GM12878 (cell line): ENCODE data around the gene ITGA6. TPM values are rescaled to one million over a fixed set of nuclear protein-coding genes. Genes with fewer than 3 reads are reported as not detected.

ENCODE experiments used
- ATAC-seq: fragments of 200-7000 bp; cut with Tn5 transposase; 3 replicates; pipeline ENCODE4 v1.9.1; 2020; ENCODE audit warnings: mild to moderate bottlenecking, moderate library complexity
- BruUV-seq: library from RNA; stranded (reverse); fragments of 400-500 nt; replicated peaks from 2 replicates; lab custom pipeline; 2021; lab: Mats Ljungman, UMichigan
- CTCF ChIA-PET: fragments of 300-600 bp; sonication (Branson Sonifier 250); formaldehyde crosslinking; extraction: SDS; loops from one replicate; lab custom pipeline; 2021; ENCODE audit warnings: inconsistent platforms; lab: Yijun Ruan, JAX
- POLR2A ChIA-PET: fragments of 350-600 bp; formaldehyde crosslinking; extraction: SDS; loops from one replicate; lab custom pipeline; 2021; ENCODE audit warnings: inconsistent platforms; lab: Charles Lee
- RAD21 ChIA-PET: fragments of 300-600 bp; sonication (Branson Sonifier 250); formaldehyde crosslinking; loops from one replicate; lab custom pipeline; 2023; ENCODE audit warnings: antibody characterized with exemption; ENCODE audit not compliant: unreplicated experiment; lab: Charles Lee
- SMC1A ChIA-PET: fragments of 300-600 bp; sonication (Branson Sonifier 250); formaldehyde crosslinking; loops from one replicate; lab custom pipeline; 2023; ENCODE audit not compliant: unreplicated experiment, uncharacterized antibody; lab: Charles Lee
- DNase-seq: peaks from one replicate; pipeline ENCODE4 v3.0.0-alpha.2; 2011; ENCODE audit warnings: low read depth, low spot score
- FAIRE-seq: peaks from 3 replicates; lab custom pipeline; 2011; peaks lifted over from hg19 to GRCh38; lab: Jason Lieb, UNC
- H2AFZ ChIP-seq: 2 replicates; pipeline ENCODE4 v1.6.0; 2011; ENCODE audit warnings: low read depth, low read length, control low read depth; ENCODE audit not compliant: control insufficient read depth
- H3K27ac ChIP-seq: 2 replicates; pipeline ENCODE4 v1.5.1; 2011; ENCODE audit warnings: control low read depth; ENCODE audit not compliant: control insufficient read depth, insufficient read depth
- H3K27me3 ChIP-seq, 2 experiments: replicated peaks in 1 of 2; 2 replicates each; pipeline versions ENCODE4 v1.6.0 to v1.6.1; 2011; ENCODE audit warnings: low read length in 1 of 2; ENCODE audit not compliant: control insufficient read depth in 2 of 2, insufficient read depth in 2 of 2
- H3K36me3 ChIP-seq, 2 experiments: 2 replicates each; pipeline ENCODE4 v1.5.1; 2011; ENCODE audit warnings: low read length in 1 of 2; ENCODE audit not compliant: control insufficient read depth in 2 of 2, insufficient read depth in 2 of 2
- H3K4me1 ChIP-seq: 2 replicates; pipeline ENCODE4 v1.6.1; 2011; ENCODE audit warnings: mild to moderate bottlenecking, low read length, moderate library complexity, mixed read lengths; ENCODE audit not compliant: control insufficient read depth, insufficient read depth
- H3K4me2 ChIP-seq: 2 replicates; pipeline ENCODE4 v1.6.0; 2011; ENCODE audit warnings: control low read depth; ENCODE audit not compliant: control insufficient read depth, insufficient read depth
- H3K4me3 ChIP-seq: fragments of 200-600 bp; sonication (generic); 2 replicates; pipeline ENCODE4 v1.5.1; 2016
- H3K79me2 ChIP-seq: 2 replicates; pipeline ENCODE4 v1.6.0; 2011; ENCODE audit warnings: low read length; ENCODE audit not compliant: control insufficient read depth, insufficient read depth
- H3K9ac ChIP-seq: 2 replicates; pipeline ENCODE4 v1.8.0; 2011; ENCODE audit warnings: low read length, control low read depth, mixed read lengths; ENCODE audit not compliant: control insufficient read depth, insufficient read depth
- H3K9me3 ChIP-seq: replicated peaks from 3 replicates; pipeline ENCODE4 v1.5.1; 2011; ENCODE audit warnings: mild to moderate bottlenecking, low read length; ENCODE audit not compliant: control insufficient read depth, insufficient read depth
- H4K20me1 ChIP-seq: 2 replicates; pipeline ENCODE4 v1.6.0; 2011; ENCODE audit not compliant: control insufficient read depth, insufficient read depth
- BHLHE40 ChIP-seq, 2 experiments: fragments of 450-650 bp in 1 of 2; IDR thresholded peaks; 2 replicates each; pipeline ENCODE4 v1.6.1; 2011 to 2017; ENCODE audit warnings: low read depth in 2 of 2, borderline replicate concordance in 1 of 2, improper control_type of control experiment in 1 of 2, low read length in 1 of 2, mild to moderate bottlenecking in 1 of 2
- JUND ChIP-seq: IDR thresholded peaks from 2 replicates; pipeline ENCODE4 v1.6.1; 2012; ENCODE audit warnings: low read depth, mild to moderate bottlenecking, low read length, improper control_type of control experiment, moderate library complexity
- NRF1 ChIP-seq: conservative IDR thresholded peaks from 2 replicates; pipeline ENCODE4 v1.6.1; 2011; ENCODE audit warnings: mild to moderate bottlenecking, low read depth, low read length, improper control_type of control experiment
- SMC3 ChIP-seq: IDR thresholded peaks from 2 replicates; pipeline ENCODE4 v1.6.1; 2011; ENCODE audit warnings: low read length, improper control_type of control experiment, borderline replicate concordance
- ZNF274 ChIP-seq: IDR thresholded peaks from one replicate; pipeline ENCODE4 v1.8.0; 2011; ENCODE audit not compliant: insufficient read length, insufficient read depth
- WGBS: methylation state at CpG from one replicate; pipeline ENCODE4 v1.1.6; 2016; ENCODE audit warnings: low lambda C conversion rate; ENCODE audit not compliant: insufficient replicate concordance, insufficient coverage; ENCODE audit errors: missing lambda C conversion rate; 5-methylcytosine and 5-hydroxymethylcytosine counted together
- in situ Hi-C: fragments of 300-500 bp; cut with MboI; formaldehyde crosslinking; loops from 9 replicates; pipeline ENCODE4 v1.14.3; 2018; ENCODE audit warnings: mixed read lengths
- intact Hi-C: fragments of 100-400 bp; cut with micrococcal nuclease; formaldehyde crosslinking; loops from one replicate; pipeline ENCODE4 v1.14.2; 2022; ENCODE audit not compliant: unreplicated experiment
- polyA plus RNA-seq, 11 experiments: library from polyadenylated mRNA; depleted of rRNA in 4 of 11; unstranded in 6 of 11; stranded (reverse) in 5 of 11; fragments of >200 nt; fragmentation: Nextera tagmentation in 4 of 11; fragmentation: Illumina TruSeq in 1 of 11; extraction: Ambion mirVana in 4 of 11; extraction: Trizol in 1 of 11; gene quantifications; 1 replicate in 1 of 11; 2 replicates in 10 of 11; pipeline versions ENCODE4 v1.2.1 to v1.2.3, GENCODE V29; 2011 to 2016; ENCODE audit warnings: inconsistent platforms in 2 of 11, missing spikeins in 2 of 11, low read depth in 1 of 11
- total RNA-seq, 4 experiments: library from RNA; depleted of rRNA in 3 of 4; stranded (reverse); fragments of >200 nt in 3 of 4; fragmentation: Illumina TruSeq in 1 of 4; extraction: Trizol in 1 of 4; gene quantifications; 2 replicates each; pipeline versions ENCODE4 v1.2.1 to v1.2.3, GENCODE V29; 2013 to 2021

Gene ITGA6
- total and polyA plus RNA-seq, 10 of the 15 experiments (the other 5 are each of a cell fraction or from before 2014, with no cell fraction given): 0.01 to 0.36 (median 0.14) TPM; not detected in 2

DNA sequence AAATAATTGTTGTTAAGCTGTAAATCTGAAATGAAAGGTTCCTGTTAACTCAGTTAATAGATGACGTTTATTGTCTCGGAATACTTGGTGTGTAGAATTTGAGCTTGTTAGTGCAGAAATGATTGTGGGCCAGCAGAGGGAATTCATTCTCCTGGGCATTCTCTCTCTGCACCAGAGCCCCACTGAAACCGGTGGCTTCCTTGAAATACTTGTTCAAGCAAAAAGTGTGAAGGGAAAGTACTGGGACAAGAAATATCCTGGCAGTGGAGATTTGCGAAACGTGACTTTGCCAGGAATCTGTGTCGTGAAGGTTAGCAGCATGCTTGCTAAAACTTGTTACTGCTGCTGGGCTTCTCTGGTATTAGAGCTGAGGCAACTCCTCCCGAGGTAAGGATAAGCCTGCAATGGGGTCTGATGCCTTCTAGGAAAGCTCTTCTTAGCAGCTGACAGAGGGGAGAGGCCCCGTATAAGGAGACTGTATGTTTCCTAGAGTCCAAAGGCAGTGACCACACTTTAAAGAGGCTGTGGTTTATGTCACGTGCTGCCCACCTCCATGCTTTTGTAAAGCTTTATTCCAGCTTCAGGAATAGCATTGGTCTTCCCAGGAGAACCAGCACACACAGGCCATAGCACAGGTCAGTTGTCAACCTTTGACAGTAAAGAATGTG lies 2.0 kb downstream of the ITGA6 start:
- intact Hi-C loops: no loop called here

DNA sequence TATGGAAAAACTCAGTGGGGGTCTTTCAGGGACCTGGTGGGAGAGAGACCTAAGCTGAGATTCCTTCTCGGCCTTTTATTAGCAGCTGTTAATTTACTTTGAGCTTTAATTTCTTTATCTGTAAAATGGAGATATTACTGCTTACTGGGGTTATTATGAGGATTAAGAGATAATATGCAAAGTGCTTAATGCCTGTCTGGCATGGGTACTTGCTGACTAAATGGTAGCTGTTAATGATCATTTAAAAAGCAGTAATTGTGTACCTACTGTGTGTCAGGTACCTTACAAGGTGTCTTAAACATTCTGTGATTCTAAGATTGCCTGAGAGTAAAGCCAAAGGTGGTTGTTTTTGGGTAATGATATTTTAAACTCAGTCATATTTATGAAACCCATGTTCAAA lies 2.6 kb downstream of the ITGA6 start:
- no peak overlapping the region for H2AFZ ChIP-seq
- intact Hi-C loops (no loop called here), in situ Hi-C loops (no loop called here)
- no peaks in the 10 kb centered on the region for H4K20me1 ChIP-seq
- TF ChIP-seq SMC3: no peak
- no peak for TF ChIP-seq ZNF274
- TF ChIP-seq JUND: no peak
- DNase-seq (no peak), FAIRE-seq (no peak), ATAC-seq (no peak)
- H3K4me2 ChIP-seq: no peak overlapping the region
- peaks cover 5% of the 10 kb centered on the region for H3K4me1 ChIP-seq
- H3K36me3 ChIP-seq: no peaks in the 10 kb centered on the region
- ChIA-PET SMC1A (interaction anchor here (1.1 to 2.9 kb wide), 3 partner anchors 11 to 356 kb away, joined by 3 to 8 read pairs (median 3); no protein-coding TSS in a partner anchor), POLR2A (no interaction called here), RAD21 (no interaction called here), CTCF (interaction anchor here (0.7 to 1.6 kb wide), 3 partner anchors 9 to 37 kb away, joined by 3 to 4 read pairs (median 3); no protein-coding TSS in a partner anchor)
- 0% methylated on average over 1 of the region's 1 CpG for WGBS
- no TSS peak for BruUV-seq
- no peaks in the 10 kb centered on the region for H3K79me2 ChIP-seq
- H3K9me3 ChIP-seq: no peaks in the 10 kb centered on the region
- no peak overlapping the region for H3K27ac ChIP-seq
- H3K4me3 ChIP-seq: no peak overlapping the region
- no peak overlapping the region for H3K9ac ChIP-seq
- H3K27me3 ChIP-seq: peaks cover 9 to 32% of the 10 kb centered on the region in 2 experiments

More for the DNA sequence above, 2.0 kb downstream of the ITGA6 start:
- H3K4me2 ChIP-seq: no peak overlapping the region
- DNase-seq: no peak
- no peak for ATAC-seq
- no peak overlapping the region for H3K27ac ChIP-seq
- H2AFZ ChIP-seq: no peak overlapping the region
- 0 out of 4 replicates have a peak, but pooled peaks of 1 of the 2 experiments have one; percentile 13 for TF ChIP-seq BHLHE40 (IDR thresholded peaks at IDR 0.05; ENCODE audit: borderline replicate concordance in 1 of 2, low read depth in 2 of 2, low read length in 1 of 2)
- no peak for TF ChIP-seq NRF1
- BruUV-seq: no TSS peak
- ChIA-PET RAD21 (interaction anchor here (1.2 kb wide), 1 partner anchor 32 kb away, joined by 3 read pairs; no protein-coding TSS in a partner anchor), CTCF (interaction anchor here (0.7 to 1.6 kb wide), 3 partner anchors 8 to 38 kb away, joined by 3 to 4 read pairs (median 3); no protein-coding TSS in a partner anchor), POLR2A (no interaction called here), SMC1A (interaction anchor here (1.1 to 2.9 kb wide), 3 partner anchors 11 to 357 kb away, joined by 3 to 8 read pairs (median 3); no protein-coding TSS in a partner anchor)
- no peaks in the 10 kb centered on the region for H3K9me3 ChIP-seq
- FAIRE-seq: no peak
- no peaks in the 10 kb centered on the region for H3K79me2 ChIP-seq
- no peaks in the 10 kb centered on the region for H3K36me3 ChIP-seq
- H3K4me3 ChIP-seq: no peak overlapping the region
- WGBS: 44% methylated on average over 9 of the region's 9 CpGs
- H3K27me3 ChIP-seq: peaks cover 9 to 32% of the 10 kb centered on the region in 2 experiments
- no peaks in the 10 kb centered on the region for H4K20me1 ChIP-seq
- in situ Hi-C loops: no loop called here
- H3K4me1 ChIP-seq: peaks cover 5% of the 10 kb centered on the region
- H3K9ac ChIP-seq: no peak overlapping the region
